IMR-90 (cell line): ENCODE data around the gene DCAF17. TPM values are rescaled to one million over a fixed set of nuclear protein-coding genes. Genes with fewer than 3 reads are reported as not detected.

Source experiments
- ATAC-seq: fragments of 200-7000 bp; cut with Tn5 transposase; 2 replicates; pipeline ENCODE4 v1.9.1; 2020; ENCODE audit warnings: low read depth, mild to moderate bottlenecking, moderate library complexity
- BruUV-seq: library from RNA; stranded (reverse); fragments of 400-500 nt; replicated peaks from 2 replicates; lab custom pipeline; 2021; lab: Mats Ljungman, UMichigan
- CTCF ChIA-PET: fragments of 300-600 bp; formaldehyde crosslinking; extraction: SDS; loops from one replicate; lab custom pipeline; 2021; ENCODE audit warnings: antibody characterized with exemption; lab: Yijun Ruan, JAX
- POLR2A ChIA-PET: fragments of 300-600 bp; sonication (Branson Sonifier 250); formaldehyde crosslinking; loops from one replicate; lab custom pipeline; 2022; ENCODE audit warnings: antibody characterized with exemption; ENCODE audit not compliant: unreplicated experiment; lab: Charles Lee
- DNase-seq: peaks from one replicate; pipeline ENCODE4 v3.0.0; 2013
- H2AFZ ChIP-seq: replicated peaks from 2 replicates; pipeline ENCODE3; 2013; ENCODE audit warnings: low read length, mild to moderate bottlenecking; ENCODE audit not compliant: poor library complexity
- H2AK5ac ChIP-seq: 2 replicates; pipeline ENCODE4 v1.6.1; 2013; ENCODE audit warnings: low read depth, low read length, inconsistent platforms
- H2AK9ac ChIP-seq: replicated peaks from 2 replicates; pipeline ENCODE3; 2013; ENCODE audit warnings: mild to moderate bottlenecking, low read depth, low read length, moderate library complexity; ENCODE audit not compliant: poor library complexity
- H2BK120ac ChIP-seq: 2 replicates; pipeline ENCODE4 v1.6.1; 2013; ENCODE audit warnings: low read depth, low read length, inconsistent platforms
- H2BK15ac ChIP-seq: 3 replicates; pipeline ENCODE4 v1.6.1; 2013; ENCODE audit warnings: low read depth, low read length, inconsistent platforms
- H2BK20ac ChIP-seq: 2 replicates; pipeline ENCODE4 v1.6.1; 2013; ENCODE audit warnings: low read depth, mild to moderate bottlenecking, inconsistent platforms, low read length, moderate library complexity
- H2BK5ac ChIP-seq: 2 replicates; pipeline ENCODE4 v1.6.1; 2013; ENCODE audit warnings: mild to moderate bottlenecking, low read depth, low read length, inconsistent platforms; ENCODE audit not compliant: poor library complexity, severe bottlenecking
- H3K14ac ChIP-seq: replicated peaks from 2 replicates; pipeline ENCODE4 v1.6.1; 2013; ENCODE audit warnings: low read depth, low read length, inconsistent platforms
- H3K18ac ChIP-seq: 2 replicates; pipeline ENCODE4 v1.6.1; 2013; ENCODE audit warnings: low read depth, low read length, control low read depth
- H3K23ac ChIP-seq: 2 replicates; pipeline ENCODE4 v1.6.1; 2013; ENCODE audit warnings: low read depth, low read length, inconsistent platforms
- H3K27ac ChIP-seq: 2 replicates; pipeline ENCODE4 v1.5.1; 2013; ENCODE audit warnings: mild to moderate bottlenecking, control low read depth, low read length; ENCODE audit not compliant: insufficient read depth
- H3K27me3 ChIP-seq: 2 replicates; pipeline ENCODE4 v1.6.1; 2013; ENCODE audit warnings: low read length; ENCODE audit not compliant: control insufficient read depth, insufficient read depth
- H3K36me3 ChIP-seq: 2 replicates; pipeline ENCODE4 v1.6.1; 2013; ENCODE audit warnings: low read length, mixed read lengths; ENCODE audit not compliant: control insufficient read depth, insufficient read depth
- H3K4ac ChIP-seq: 2 replicates; pipeline ENCODE4 v1.6.1; 2013; ENCODE audit warnings: low read depth, low read length, inconsistent platforms
- H3K4me1 ChIP-seq: 2 replicates; pipeline ENCODE4 v1.6.1; 2013; ENCODE audit warnings: low read length, mixed read lengths; ENCODE audit not compliant: control insufficient read depth, insufficient read depth
- H3K4me2 ChIP-seq: 2 replicates; pipeline ENCODE4 v1.6.1; 2013; ENCODE audit warnings: low read depth, mild to moderate bottlenecking, control low read depth, low read length, moderate library complexity
- H3K4me3 ChIP-seq: 2 replicates; pipeline ENCODE4 v1.5.1; 2013; ENCODE audit warnings: low read depth, mild to moderate bottlenecking, control low read depth, low read length, moderate library complexity; ENCODE audit not compliant: insufficient read depth
- H3K56ac ChIP-seq: 2 replicates; pipeline ENCODE4 v1.6.1; 2013; ENCODE audit warnings: low read length, inconsistent platforms; ENCODE audit not compliant: insufficient read depth; ENCODE audit errors: extremely low read depth
- H3K79me1 ChIP-seq, 2 experiments: 2 replicates each; pipeline ENCODE4 v1.6.1; 2013; ENCODE audit warnings: low read length in 2 of 2, inconsistent platforms in 1 of 2, low read depth in 1 of 2
- H3K9ac ChIP-seq: 2 replicates; pipeline ENCODE4 v1.6.1; 2013; ENCODE audit warnings: low read depth, low read length, control low read depth
- H3K9me1 ChIP-seq: 2 replicates; pipeline ENCODE4 v1.6.1; 2013; ENCODE audit warnings: low read length, inconsistent platforms; ENCODE audit not compliant: insufficient read depth
- H3K9me3 ChIP-seq: 2 replicates; pipeline ENCODE4 v1.6.1; 2013; ENCODE audit warnings: low read length; ENCODE audit not compliant: control insufficient read depth, insufficient read depth
- H4K20me1 ChIP-seq: 2 replicates; pipeline ENCODE4 v1.6.1; 2013; ENCODE audit warnings: low read length, inconsistent platforms; ENCODE audit not compliant: insufficient read depth
- H4K5ac ChIP-seq: 2 replicates; pipeline ENCODE4 v1.6.1; 2013; ENCODE audit warnings: mild to moderate bottlenecking, low read depth, low read length, control low read depth
- H4K8ac ChIP-seq, 2 experiments: 2 replicates each; pipeline ENCODE4 v1.6.1; 2013; ENCODE audit warnings: low read depth in 2 of 2, low read length in 2 of 2, control low read depth in 1 of 2, inconsistent platforms in 1 of 2
- H4K91ac ChIP-seq: 2 replicates; pipeline ENCODE4 v1.6.1; 2013; ENCODE audit warnings: low read depth, low read length, inconsistent platforms; ENCODE audit not compliant: insufficient read depth
- BHLHE40 ChIP-seq: fragments of 150-350 bp; IDR thresholded peaks from 2 replicates; pipeline ENCODE4 v1.6.1; 2016; ENCODE audit warnings: mild to moderate bottlenecking, low read depth, low read length
- CHD1 ChIP-seq: IDR thresholded peaks from 2 replicates; pipeline ENCODE4 v1.6.1; 2012; ENCODE audit warnings: low read depth, low read length, improper control_type of control experiment
- FOS ChIP-seq: fragments of 150-350 bp; IDR thresholded peaks from 2 replicates; pipeline ENCODE4 v1.6.1; 2016; ENCODE audit warnings: low read depth, low read length
- MAFK ChIP-seq: IDR thresholded peaks from 2 replicates; pipeline ENCODE4 v1.6.1; 2012; ENCODE audit warnings: low read depth, low read length, improper control_type of control experiment
- MAZ ChIP-seq: IDR thresholded peaks from 2 replicates; pipeline ENCODE4 v1.6.1; 2012; ENCODE audit warnings: low read depth, mild to moderate bottlenecking, low read length, improper control_type of control experiment, moderate library complexity, borderline replicate concordance
- MXI1 ChIP-seq: IDR thresholded peaks from 2 replicates; pipeline ENCODE4 v1.6.1; 2012; ENCODE audit warnings: low read depth, mild to moderate bottlenecking, low read length, moderate library complexity, borderline replicate concordance
- POLR2A ChIP-seq: IDR thresholded peaks from 2 replicates; pipeline ENCODE4 v1.6.1; 2012; ENCODE audit warnings: mild to moderate bottlenecking, low read depth, low read length
- RAD21 ChIP-seq: IDR thresholded peaks from 2 replicates; pipeline ENCODE4 v1.6.1; 2012; ENCODE audit warnings: low read length, improper control_type of control experiment
- RFX5 ChIP-seq: IDR thresholded peaks from 2 replicates; pipeline ENCODE4 v1.8.0; 2012; ENCODE audit warnings: low read depth, mild to moderate bottlenecking, low read length, moderate library complexity
- WGBS, 2 experiments: methylation state at CpG; one replicate each; pipeline versions ENCODE4 v1.1.5 to v1.1.7; 2013; ENCODE audit warnings: missing lambda C conversion rate in 2 of 2; ENCODE audit not compliant: insufficient read length in 1 of 2; ENCODE audit errors: extremely low coverage in 2 of 2; 5-methylcytosine and 5-hydroxymethylcytosine counted together
- dilution Hi-C: fragments of 300-500 bp; cut with HindIII; formaldehyde crosslinking; loops from one replicate; pipeline ENCODE4 v1.14.3; 2018; ENCODE audit warnings: low sequenced_read_pairs; ENCODE audit not compliant: unreplicated experiment
- in situ Hi-C: fragments of 300-500 bp; cut with MboI; formaldehyde crosslinking; loops from 3 replicates; pipeline ENCODE4 v1.14.3; 2019; ENCODE audit warnings: low sequenced_read_pairs, inconsistent platforms, mixed read lengths
- intact Hi-C: fragments of 100-400 bp; cut with micrococcal nuclease; formaldehyde crosslinking; loops from 2 replicates; pipeline ENCODE4 v1.10.0; 2022
- polyA plus RNA-seq, 3 experiments: library from polyadenylated mRNA; depleted of rRNA; stranded (reverse); fragments of >200 nt; gene quantifications; 2 replicates each; pipeline ENCODE4 v1.2.3, GENCODE V29; 2012; ENCODE audit warnings: low replicate concordance in 1 of 3
- total RNA-seq: library from RNA; depleted of rRNA; stranded (reverse); fragments of >200 nt; gene quantifications from 2 replicates; pipeline ENCODE4 v1.2.3, GENCODE V29; 2012
- TF ChIP-seq, protein P1 (sequence below): fragments of 150-350 bp; IDR thresholded peaks from 2 replicates; pipeline ENCODE4 v1.6.1; 2017; ENCODE audit warnings: mild to moderate bottlenecking, antibody characterized with exemption, low read length, low read depth
- TF ChIP-seq, protein P2 (sequence below): conservative IDR thresholded peaks from 2 replicates; pipeline ENCODE4 v1.5.1; 2012; ENCODE audit warnings: mild to moderate bottlenecking, low read depth, low read length, improper control_type of control experiment

DCAF17 gene
- total and polyA plus RNA-seq, 2 of the 4 experiments (the other 2 are of a cell fraction) = 6.7 to 13.1 TPM

DNA sequence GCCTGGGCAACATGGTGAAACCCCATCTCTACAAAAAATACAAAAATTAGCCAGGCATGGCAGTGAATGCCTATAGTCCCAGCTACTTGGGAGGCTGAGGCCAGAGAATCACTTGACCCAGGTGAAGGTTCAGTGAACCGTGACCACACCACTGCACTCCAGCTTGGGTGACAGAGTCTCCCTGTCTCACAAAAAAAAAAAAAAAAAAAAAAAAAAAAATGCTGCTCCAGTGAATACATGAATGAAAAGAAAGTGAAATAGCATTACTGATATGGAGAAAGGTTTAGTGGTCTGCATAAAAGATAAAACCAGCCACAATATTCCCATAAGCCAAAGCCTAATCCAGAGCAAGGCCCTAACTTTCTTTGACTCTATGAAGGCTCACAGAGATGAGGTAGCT lies 44.7 kb upstream of the DCAF17 start:
- ATAC-seq = no peak
- Histone ChIP-seq H2BK15ac (no peak overlapping the region), H3K9me1 (0 out of 2 replicates have a peak, but pooled peaks cover 4% of the 10 kb centered on the region), H2AK5ac (no peak overlapping the region), H4K20me1 (no peaks in the 10 kb centered on the region), H4K8ac (no peak overlapping the region), H2BK5ac (no peak overlapping the region), H4K5ac (no peak overlapping the region), H3K23ac (no peak overlapping the region), H3K14ac (no peak overlapping the region), H3K18ac (no peak overlapping the region), H4K91ac (no peak overlapping the region), H2BK20ac (no peak overlapping the region), H3K27me3 (no peaks in the 10 kb centered on the region), H3K4me1 (peaks cover 3% of the 10 kb centered on the region), H3K56ac (no peak overlapping the region), H3K4me2 (no peak overlapping the region), H3K9ac (no peak overlapping the region), H3K36me3 (no peaks in the 10 kb centered on the region), H3K79me1 (peaks cover 3 to 8% of the 10 kb centered on the region in 2 experiments; a peak in 2 of 4 replicates), H2BK120ac (no peak overlapping the region), H2AFZ (no peak overlapping the region), H3K27ac (no peak overlapping the region), H2AK9ac (no peak overlapping the region), H3K4ac (no peak overlapping the region), H3K4me3 (no peak overlapping the region), H3K9me3 (no peaks in the 10 kb centered on the region)
- no peak for DNase-seq
- in situ Hi-C loops (no loop called here), intact Hi-C loops (no loop called here), dilution Hi-C loops (no loop called here)
- BruUV-seq = no TSS peak
- CTCF ChIA-PET = interaction anchor here (0.8 kb wide), 1 partner anchor 10 kb away, joined by 4 read pairs; no protein-coding TSS in a partner anchor
- WGBS, 2 experiments = 100% methylated on average over 1 of the region's 1 CpG; no CpG with 5 or more reads in 1 of the 2 experiments
- POLR2A ChIA-PET = interaction anchor here (0.7 kb wide), 1 partner anchor 21 kb away, joined by 20 read pairs; no protein-coding TSS in a partner anchor
- no peak for TF ChIP-seq MXI1
- TF ChIP-seq POLR2A = no peak
- no peak for TF ChIP-seq MAFK
- TF ChIP-seq RAD21 = no peak
- TF ChIP-seq, protein P1, sequence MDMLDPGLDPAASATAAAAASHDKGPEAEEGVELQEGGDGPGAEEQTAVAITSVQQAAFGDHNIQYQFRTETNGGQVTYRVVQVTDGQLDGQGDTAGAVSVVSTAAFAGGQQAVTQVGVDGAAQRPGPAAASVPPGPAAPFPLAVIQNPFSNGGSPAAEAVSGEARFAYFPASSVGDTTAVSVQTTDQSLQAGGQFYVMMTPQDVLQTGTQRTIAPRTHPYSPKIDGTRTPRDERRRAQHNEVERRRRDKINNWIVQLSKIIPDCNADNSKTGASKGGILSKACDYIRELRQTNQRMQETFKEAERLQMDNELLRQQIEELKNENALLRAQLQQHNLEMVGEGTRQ = no peak
- TF ChIP-seq CHD1 = no peak
- no peak for TF ChIP-seq FOS
- TF ChIP-seq MAZ = no peak
- TF ChIP-seq BHLHE40 = no peak
- TF ChIP-seq, protein P2, sequence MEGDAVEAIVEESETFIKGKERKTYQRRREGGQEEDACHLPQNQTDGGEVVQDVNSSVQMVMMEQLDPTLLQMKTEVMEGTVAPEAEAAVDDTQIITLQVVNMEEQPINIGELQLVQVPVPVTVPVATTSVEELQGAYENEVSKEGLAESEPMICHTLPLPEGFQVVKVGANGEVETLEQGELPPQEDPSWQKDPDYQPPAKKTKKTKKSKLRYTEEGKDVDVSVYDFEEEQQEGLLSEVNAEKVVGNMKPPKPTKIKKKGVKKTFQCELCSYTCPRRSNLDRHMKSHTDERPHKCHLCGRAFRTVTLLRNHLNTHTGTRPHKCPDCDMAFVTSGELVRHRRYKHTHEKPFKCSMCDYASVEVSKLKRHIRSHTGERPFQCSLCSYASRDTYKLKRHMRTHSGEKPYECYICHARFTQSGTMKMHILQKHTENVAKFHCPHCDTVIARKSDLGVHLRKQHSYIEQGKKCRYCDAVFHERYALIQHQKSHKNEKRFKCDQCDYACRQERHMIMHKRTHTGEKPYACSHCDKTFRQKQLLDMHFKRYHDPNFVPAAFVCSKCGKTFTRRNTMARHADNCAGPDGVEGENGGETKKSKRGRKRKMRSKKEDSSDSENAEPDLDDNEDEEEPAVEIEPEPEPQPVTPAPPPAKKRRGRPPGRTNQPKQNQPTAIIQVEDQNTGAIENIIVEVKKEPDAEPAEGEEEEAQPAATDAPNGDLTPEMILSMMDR = no peak
- TF ChIP-seq RFX5 = no peak
